Measurements from ENCODE around the gene SRSF9.

GRCh38 chr12:120500581-120500980 lies 31.0 kb upstream of the SRSF9 start:
- TF ChIP-seq CTCF (IDR thresholded peaks at IDR 0.05) (no peak), POLR2A (IDR thresholded peaks at IDR 0.05) (no peak)

Data from lower leg skin (tissue), 3 donors.